Endothelial cell of umbilical vein (primary cell): ENCODE measurements around the gene SRPK1. TPM values are rescaled to one million over a fixed set of nuclear protein-coding genes. Genes with fewer than 3 reads are reported as not detected.

ENCODE experiments used
- BruUV-seq: library from RNA; stranded (reverse); fragments of 400-500 nt; replicated peaks from 2 replicates; lab custom pipeline; 2021; lab: Mats Ljungman, UMichigan
- CTCF ChIA-PET: fragments of 300-600, 350-600 bp; sonication (Branson Sonifier 250); formaldehyde crosslinking; loops from one replicate; lab custom pipeline; 2021; ENCODE audit warnings: antibody characterized with exemption, inconsistent platforms; lab: Charles Lee
- POLR2A ChIA-PET: fragments of 300-600, 350-600 bp; sonication (Branson Sonifier 250); formaldehyde crosslinking; loops from one replicate; lab custom pipeline; 2021; ENCODE audit warnings: antibody characterized with exemption, inconsistent platforms; lab: Charles Lee
- DNase-seq: peaks from one replicate; pipeline ENCODE4 v3.0.0-alpha.2; 2011; ENCODE audit warnings: low read depth, low spot score
- FAIRE-seq: peaks from 2 replicates; lab custom pipeline; 2011; peaks lifted over from hg19 to GRCh38; lab: Jason Lieb, UNC
- H2AFZ ChIP-seq: 2 replicates; pipeline ENCODE4 v1.6.0; 2012; ENCODE audit warnings: low read depth, low read length, control low read depth, inconsistent platforms
- H3K27ac ChIP-seq: 2 replicates; pipeline ENCODE4 v1.5.1; 2011; ENCODE audit warnings: low read depth, mild to moderate bottlenecking, control low read depth, low read length, moderate library complexity; ENCODE audit not compliant: insufficient read depth
- H3K27me3 ChIP-seq, 2 experiments: 2 replicates each; pipeline versions ENCODE4 v1.6.0 to v1.6.1; 2011; ENCODE audit warnings: low read length in 2 of 2, mixed read lengths in 1 of 2; ENCODE audit not compliant: control insufficient read depth in 2 of 2, insufficient read depth in 2 of 2
- H3K36me3 ChIP-seq, 2 experiments: 2 replicates in 1 of 2; 3 replicates in 1 of 2; pipeline ENCODE4 v1.5.1; 2011; ENCODE audit warnings: low read length in 2 of 2, mild to moderate bottlenecking in 1 of 2, moderate library complexity in 1 of 2; ENCODE audit not compliant: control insufficient read depth in 2 of 2, insufficient read depth in 2 of 2; ENCODE audit errors: extremely low read depth in 1 of 2
- H3K4me1 ChIP-seq: 3 replicates; pipeline ENCODE4 v1.5.1; 2011; ENCODE audit warnings: mild to moderate bottlenecking, low read length; ENCODE audit not compliant: control insufficient read depth, insufficient read depth; ENCODE audit errors: extremely low read depth
- H3K4me2 ChIP-seq: 2 replicates; pipeline ENCODE4 v1.6.1; 2011; ENCODE audit warnings: low read length, control low read depth, mixed read lengths; ENCODE audit not compliant: insufficient read depth
- H3K4me3 ChIP-seq, 3 experiments: fragments of 200-600 bp in 1 of 3; sonication (generic), shearing (Covaris generic) in 1 of 3; replicated peaks in 1 of 3; 2 replicates each; pipeline ENCODE4 v1.5.1; 2011 to 2016; ENCODE audit warnings: control low read depth in 3 of 3, low read length in 3 of 3, mild to moderate bottlenecking in 2 of 3, inconsistent platforms in 1 of 3, low read depth in 1 of 3, moderate library complexity in 1 of 3; ENCODE audit not compliant: insufficient read depth in 1 of 3
- H3K79me2 ChIP-seq: 2 replicates; pipeline ENCODE4 v1.6.0; 2012; ENCODE audit warnings: low read length, inconsistent platforms; ENCODE audit not compliant: control insufficient read depth, insufficient read depth
- H3K9ac ChIP-seq: replicated peaks from 2 replicates; pipeline ENCODE3; 2011; ENCODE audit warnings: low read length, control low read depth; ENCODE audit not compliant: insufficient read depth; ENCODE audit errors: extremely low read depth
- H3K9me1 ChIP-seq: replicated peaks from 3 replicates; pipeline ENCODE4 v1.6.0; 2011; ENCODE audit warnings: mild to moderate bottlenecking, low read length; ENCODE audit not compliant: control insufficient read depth, insufficient read depth; ENCODE audit errors: extremely low read depth
- H3K9me3 ChIP-seq: replicated peaks from 2 replicates; pipeline ENCODE4 v1.5.1; 2012; ENCODE audit warnings: low read length, inconsistent platforms; ENCODE audit not compliant: control insufficient read depth, insufficient read depth
- H4K20me1 ChIP-seq: replicated peaks from 2 replicates; pipeline ENCODE3; 2011; ENCODE audit warnings: mild to moderate bottlenecking, low read length; ENCODE audit not compliant: control insufficient read depth, insufficient read depth; ENCODE audit errors: extremely low read depth
- EZH2 ChIP-seq: IDR thresholded peaks from 2 replicates; pipeline ENCODE4 v1.6.1; 2012; ENCODE audit warnings: borderline replicate concordance, low read depth, mild to moderate bottlenecking, moderate library complexity, low read length, inconsistent platforms; ENCODE audit not compliant: severe bottlenecking
- FOS ChIP-seq: IDR thresholded peaks from 2 replicates; pipeline ENCODE4 v1.6.1; 2011; ENCODE audit warnings: mild to moderate bottlenecking, low read length, moderate library complexity, borderline replicate concordance; ENCODE audit not compliant: insufficient read depth
- GATA2 ChIP-seq: IDR thresholded peaks from 2 replicates; pipeline ENCODE4 v1.7.0; 2011; ENCODE audit warnings: low read depth, mild to moderate bottlenecking, moderate library complexity, mixed read lengths, low read length; ENCODE audit not compliant: insufficient read length, insufficient read depth
- JUN ChIP-seq: IDR thresholded peaks from 2 replicates; pipeline ENCODE4 v1.6.1; 2011; ENCODE audit warnings: borderline replicate concordance, low read depth; ENCODE audit not compliant: insufficient read length, insufficient read depth
- MYC ChIP-seq: IDR thresholded peaks from one replicate; pipeline ENCODE4 v1.6.1; 2011; ENCODE audit warnings: mild to moderate bottlenecking, low read depth, low read length
- POLR2A ChIP-seq: IDR thresholded peaks from 2 replicates; pipeline ENCODE4 v1.6.1; 2012; ENCODE audit warnings: low read depth, mild to moderate bottlenecking, control low read depth, low read length
- POLR2AphosphoS5 ChIP-seq: IDR thresholded peaks from 2 replicates; pipeline ENCODE4 v1.6.1; 2012; ENCODE audit warnings: low read depth, mild to moderate bottlenecking, control low read depth, low read length, moderate library complexity; ENCODE audit not compliant: insufficient read depth
- dilution Hi-C: fragments of 300-500 bp; cut with MboI; formaldehyde crosslinking; loops from one replicate; pipeline ENCODE4 v1.15.0; 2019; ENCODE audit warnings: low sequenced_read_pairs; ENCODE audit not compliant: extremely low pct_ligation_motif_present
- intact Hi-C: fragments of 100-400 bp; cut with micrococcal nuclease; formaldehyde crosslinking; loops from one replicate; pipeline ENCODE4 v1.10.0; 2022
- polyA plus RNA-seq, 4 experiments: library from polyadenylated mRNA; depleted of rRNA in 3 of 4; stranded (reverse) in 3 of 4; unstranded in 1 of 4; fragments of >200 nt; gene quantifications; 2 replicates each; pipeline versions ENCODE4 v1.2.1 to v1.2.3, GENCODE V29; 2011 to 2012; ENCODE audit warnings: missing spikeins in 1 of 4
- total RNA-seq: library from RNA; stranded (reverse); gene quantifications from 2 replicates; pipeline ENCODE4 v1.2.3, GENCODE V29; 2021
- TF ChIP-seq, protein P1 (sequence below): IDR thresholded peaks from 2 replicates; pipeline ENCODE4 v1.6.1; 2011; ENCODE audit not compliant: insufficient read depth, insufficient read length
- TF ChIP-seq, protein P2 (sequence below), 2 donors: IDR thresholded peaks; 1 replicate in 1 of 2; 2 replicates in 1 of 2; pipeline ENCODE4 v1.5.1; 2011; ENCODE audit warnings: low read length in 2 of 2, mild to moderate bottlenecking in 2 of 2, moderate library complexity in 2 of 2, control low read depth in 1 of 2, inconsistent platforms in 1 of 2, low read depth in 1 of 2; ENCODE audit not compliant: insufficient read depth in 1 of 2; ENCODE audit errors: extremely low read depth in 1 of 2

SRPK1 gene
- total and polyA plus RNA-seq, 2 donors (not counting 3 experiments of a cell fraction or from before 2014, with no cell fraction given), result 18.9 to 72.7 TPM

DNA sequence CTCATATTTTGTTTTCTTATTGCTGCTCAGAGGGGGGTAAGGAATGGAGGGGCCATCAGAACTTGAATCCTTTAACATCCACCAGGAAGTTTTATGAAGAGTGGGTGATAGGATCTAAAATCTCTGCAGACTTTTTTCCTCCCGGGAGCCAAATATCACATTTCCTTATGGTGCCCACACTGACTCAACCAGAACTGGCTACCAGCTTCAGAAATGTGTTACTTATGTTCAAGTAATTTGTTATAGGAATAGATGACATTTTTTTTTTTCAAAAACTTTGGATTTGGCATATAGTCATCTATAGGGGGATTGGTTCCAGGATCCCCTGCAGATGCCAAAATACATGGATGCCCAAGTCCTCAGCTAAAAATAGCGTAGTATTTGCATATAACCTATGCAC lies 97.3 kb downstream of the SRPK1 start:
- no peak for DNase-seq
- Histone ChIP-seq H3K4me2 (no peak overlapping the region), H3K4me3 (no peak overlapping the region), H3K9me1 (no peaks in the 10 kb centered on the region), H3K36me3 (no peaks in the 10 kb centered on the region), H2AFZ (no peak overlapping the region), H3K27me3 (peaks cover 0 to 1% of the 10 kb centered on the region in 2 experiments), H3K4me1 (no peaks in the 10 kb centered on the region), H3K9me3 (no peaks in the 10 kb centered on the region), H4K20me1 (no peaks in the 10 kb centered on the region), H3K27ac (no peak overlapping the region), H3K9ac (no peak overlapping the region), H3K79me2 (no peaks in the 10 kb centered on the region)
- FAIRE-seq, result no peak
- intact Hi-C loops (no loop called here), dilution Hi-C loops (no loop called here)
- ChIA-PET POLR2A (no interaction called here), CTCF (interaction anchor here (1.3 kb wide), 1 partner anchor 10 kb away, joined by 7 read pairs; no protein-coding TSS in a partner anchor)
- BruUV-seq, result no TSS peak
- TF ChIP-seq, protein P1, sequence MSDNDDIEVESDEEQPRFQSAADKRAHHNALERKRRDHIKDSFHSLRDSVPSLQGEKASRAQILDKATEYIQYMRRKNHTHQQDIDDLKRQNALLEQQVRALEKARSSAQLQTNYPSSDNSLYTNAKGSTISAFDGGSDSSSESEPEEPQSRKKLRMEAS, result no peak
- TF ChIP-seq POLR2AphosphoS5, result no peak
- no peak for TF ChIP-seq POLR2A
- TF ChIP-seq EZH2, result no peak
- TF ChIP-seq GATA2, result no peak
- no peak for TF ChIP-seq FOS
- TF ChIP-seq MYC, result no peak
- TF ChIP-seq JUN, result no peak
- TF ChIP-seq, protein P2, sequence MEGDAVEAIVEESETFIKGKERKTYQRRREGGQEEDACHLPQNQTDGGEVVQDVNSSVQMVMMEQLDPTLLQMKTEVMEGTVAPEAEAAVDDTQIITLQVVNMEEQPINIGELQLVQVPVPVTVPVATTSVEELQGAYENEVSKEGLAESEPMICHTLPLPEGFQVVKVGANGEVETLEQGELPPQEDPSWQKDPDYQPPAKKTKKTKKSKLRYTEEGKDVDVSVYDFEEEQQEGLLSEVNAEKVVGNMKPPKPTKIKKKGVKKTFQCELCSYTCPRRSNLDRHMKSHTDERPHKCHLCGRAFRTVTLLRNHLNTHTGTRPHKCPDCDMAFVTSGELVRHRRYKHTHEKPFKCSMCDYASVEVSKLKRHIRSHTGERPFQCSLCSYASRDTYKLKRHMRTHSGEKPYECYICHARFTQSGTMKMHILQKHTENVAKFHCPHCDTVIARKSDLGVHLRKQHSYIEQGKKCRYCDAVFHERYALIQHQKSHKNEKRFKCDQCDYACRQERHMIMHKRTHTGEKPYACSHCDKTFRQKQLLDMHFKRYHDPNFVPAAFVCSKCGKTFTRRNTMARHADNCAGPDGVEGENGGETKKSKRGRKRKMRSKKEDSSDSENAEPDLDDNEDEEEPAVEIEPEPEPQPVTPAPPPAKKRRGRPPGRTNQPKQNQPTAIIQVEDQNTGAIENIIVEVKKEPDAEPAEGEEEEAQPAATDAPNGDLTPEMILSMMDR (IDR thresholded peaks at IDR 0.05; ENCODE audit: extremely low read depth in 1 of 2, insufficient read depth in 1 of 2, low read depth in 1 of 2, low read length in 2 of 2), result no peak
